HL-60/S4 treated with retinoic acid at 250 ng/mL for 4 days and 3 days (cell line): ENCODE data around the gene TNNT3.
"Not testable (repeated sequence)": the region's sequence is repeated elsewhere in the genome, so short reads cannot be mapped to it uniquely, and the experiment has no call there.

Experiments
- in situ Hi-C: fragments of 300-500 bp; cut with MboI; formaldehyde crosslinking; loops from 2 replicates; pipeline ENCODE4 v1.7.0; 2022; ENCODE audit warnings: low sequenced_read_pairs

The TNNT3 gene

DNA sequence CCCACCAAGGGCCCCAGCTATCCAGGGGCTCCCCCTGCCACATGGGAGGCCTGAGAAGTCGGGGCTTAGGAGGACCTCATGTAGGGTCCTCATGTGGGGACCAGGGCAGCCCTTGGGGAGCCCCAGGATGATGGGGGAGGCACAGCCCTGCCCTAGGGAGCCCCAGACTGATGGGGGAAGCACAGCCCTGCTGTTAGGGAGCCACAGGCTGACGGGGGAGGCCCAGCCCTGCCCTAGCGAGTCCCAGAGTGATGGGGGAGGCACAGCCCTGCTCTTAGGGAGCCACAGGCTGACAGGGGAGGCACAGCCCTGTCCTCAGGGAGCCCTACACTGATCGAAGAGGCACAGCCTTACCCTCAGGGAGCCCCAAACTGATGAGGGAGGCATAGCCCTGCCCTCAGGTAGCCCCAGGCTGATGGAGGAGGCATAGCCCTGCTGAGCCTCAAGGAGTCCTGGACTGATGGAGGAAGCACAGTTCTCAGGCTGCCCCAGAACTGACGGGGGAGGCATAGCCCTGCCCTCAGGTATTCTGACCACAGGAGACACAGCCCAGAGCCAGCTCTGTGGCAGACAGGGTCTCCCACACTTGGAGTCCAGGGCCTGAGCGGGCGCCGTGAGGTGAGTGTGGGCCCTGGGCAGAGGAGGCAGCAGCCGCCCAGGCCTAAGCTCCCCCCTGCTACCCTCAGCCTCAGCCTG, 38.6 kb upstream of the TNNT3 start:
- in situ Hi-C loops: no loop called here

DNA sequence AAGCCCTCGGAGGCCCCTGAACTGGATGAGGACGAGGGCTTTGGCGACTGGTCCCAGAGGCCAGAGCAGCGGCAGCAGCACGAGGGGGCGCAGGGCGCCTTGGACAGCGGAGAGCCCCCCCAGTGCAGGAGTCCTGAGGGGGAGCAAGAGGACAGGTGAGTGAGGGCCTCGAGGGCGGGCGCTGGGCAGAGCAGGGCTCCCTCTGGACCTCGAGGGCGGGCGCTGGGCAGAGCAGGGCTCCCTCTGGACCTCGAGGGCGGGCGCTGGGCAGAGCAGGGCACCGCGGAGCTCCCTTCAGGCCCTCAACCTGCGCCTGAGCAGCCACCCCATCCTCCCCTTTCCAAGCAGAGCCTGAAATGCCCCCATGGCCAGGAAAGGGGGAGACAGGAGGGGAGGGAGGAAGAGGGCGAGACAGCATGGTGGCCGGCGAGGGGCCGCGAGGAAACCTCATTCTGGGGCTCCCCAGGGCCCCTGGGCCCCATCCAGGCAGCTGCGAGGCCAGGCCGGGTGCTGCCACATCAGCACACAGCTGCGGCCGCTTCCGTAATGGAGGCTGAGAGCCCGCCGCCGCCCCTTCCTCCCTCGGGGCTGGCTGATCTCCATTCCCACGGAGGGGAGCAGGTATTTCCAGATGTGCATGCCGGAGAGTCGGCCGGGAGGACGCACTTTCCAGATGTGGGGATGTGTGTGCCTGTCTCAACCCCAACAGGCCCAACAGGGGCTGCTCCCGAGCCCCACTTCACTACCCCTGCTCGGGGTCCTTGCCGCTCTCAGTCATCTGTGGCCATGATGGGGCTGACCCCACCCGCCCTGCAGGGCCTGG, 37.9 kb upstream of the TNNT3 start:
- in situ Hi-C loops: no loop called here

DNA sequence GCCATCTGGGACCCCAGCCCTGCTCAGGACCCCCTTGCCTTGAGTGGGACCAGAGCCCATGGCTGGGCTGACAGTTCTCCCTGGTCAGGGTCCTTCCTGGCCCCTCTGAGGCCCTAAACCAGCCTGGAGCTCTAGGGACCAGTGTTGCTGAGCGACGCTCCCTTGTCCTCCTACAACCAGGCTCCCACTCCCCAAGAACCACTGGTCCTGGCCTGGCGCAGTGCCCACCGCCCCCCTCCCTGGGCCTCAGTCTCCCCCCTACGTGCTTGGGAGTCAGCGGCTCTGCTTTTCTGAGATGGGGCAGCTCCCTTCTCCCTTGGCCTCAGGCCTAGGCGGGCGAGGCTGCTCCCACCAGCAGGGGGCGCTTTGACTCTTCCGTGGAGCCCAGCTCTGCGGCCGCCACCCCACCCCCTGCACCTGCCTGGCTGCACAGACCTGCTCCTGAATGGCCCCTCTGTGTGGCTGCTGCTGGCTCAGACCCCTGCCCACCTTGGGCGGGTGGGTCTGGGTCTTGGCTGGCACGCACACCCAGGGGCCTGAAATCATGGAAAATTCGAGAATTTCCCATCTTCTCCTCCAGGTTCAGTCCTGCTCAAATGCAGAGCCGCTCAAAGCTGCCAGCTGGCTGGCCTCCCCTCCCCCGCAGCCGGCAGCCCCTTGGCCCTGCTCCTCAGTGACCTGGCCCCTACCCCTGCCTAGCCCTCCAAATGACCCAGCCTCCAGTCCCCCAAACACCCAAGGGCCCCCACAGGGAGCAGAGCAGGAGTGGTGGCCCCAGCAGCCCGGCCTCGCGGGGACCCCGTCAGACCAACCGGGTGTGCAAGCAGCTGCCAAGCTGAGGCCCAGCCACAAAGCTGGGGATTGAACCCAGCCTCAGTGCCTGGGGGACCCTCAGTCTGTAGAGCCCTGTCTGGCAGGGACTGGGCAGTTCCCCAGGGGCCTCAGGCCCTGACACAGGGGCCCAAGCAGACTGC, 37.0 kb upstream of the TNNT3 start:
- in situ Hi-C loops: no loop called here

DNA sequence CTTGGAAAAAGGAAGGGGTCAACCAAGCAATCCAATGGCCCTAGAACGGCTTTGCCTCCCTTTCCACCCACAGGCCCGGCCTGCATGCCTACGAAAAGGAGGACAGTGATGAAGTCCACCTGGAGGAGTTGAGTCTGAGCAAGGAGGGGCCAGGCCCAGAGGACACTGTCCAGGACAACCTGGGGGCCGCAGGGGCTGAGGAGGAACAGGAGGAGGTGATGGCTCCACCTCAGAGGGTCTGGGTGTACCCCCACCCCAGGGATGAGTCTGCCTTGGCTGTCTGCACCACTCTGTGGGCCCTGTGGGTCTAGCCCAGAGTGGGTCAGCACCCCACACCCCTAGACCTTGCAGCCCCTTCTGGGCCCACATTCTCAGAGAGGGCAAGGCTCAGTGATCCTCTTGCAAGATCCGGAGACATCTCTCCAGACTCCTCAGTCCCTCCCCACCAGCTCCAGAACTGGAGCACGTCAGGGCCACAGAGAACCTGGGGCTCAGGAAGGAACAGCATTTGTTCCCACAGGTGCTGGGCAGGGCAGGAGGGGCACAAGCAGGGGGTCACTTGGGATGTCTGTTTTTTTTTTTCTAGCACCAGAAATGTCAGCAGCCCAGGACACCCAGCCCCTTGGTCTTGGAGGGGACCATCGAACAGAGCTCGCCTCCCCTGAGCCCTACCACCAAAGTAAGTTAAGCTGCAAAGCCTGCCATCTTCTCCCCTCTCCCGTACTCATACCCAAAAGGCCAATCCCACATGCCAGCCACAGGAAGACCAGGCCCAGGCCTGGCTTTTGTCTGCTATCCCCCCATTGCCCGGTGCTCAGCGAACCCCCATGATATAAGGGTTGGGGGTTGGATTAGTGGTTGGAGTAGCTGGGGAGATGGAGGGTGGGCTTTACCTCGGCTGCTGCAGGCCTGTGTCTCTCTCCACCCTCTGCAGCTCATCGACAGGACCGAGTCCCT, 35.9 kb upstream of the TNNT3 start:
- in situ Hi-C loops: no loop called here

DNA sequence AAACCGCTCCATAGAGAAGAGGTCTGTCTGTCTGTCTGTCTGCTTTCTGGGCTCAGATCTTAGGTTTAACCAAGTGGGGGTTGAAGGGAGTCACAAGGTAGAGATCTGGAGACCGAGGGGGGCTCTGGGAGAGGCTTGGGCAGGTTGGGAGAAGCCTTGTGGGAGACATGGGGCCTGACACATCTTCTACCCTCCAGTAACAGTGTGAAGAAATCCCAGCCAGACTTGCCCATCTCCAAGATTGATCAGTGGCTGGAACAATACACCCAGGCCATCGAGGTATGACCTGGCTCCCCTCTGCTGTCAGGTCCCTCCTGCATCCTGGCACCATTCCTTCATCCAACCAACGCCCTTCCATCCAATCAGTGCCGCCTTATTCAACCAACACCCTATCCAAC, 35.2 kb upstream of the TNNT3 start:
- in situ Hi-C loops: no loop called here

DNA sequence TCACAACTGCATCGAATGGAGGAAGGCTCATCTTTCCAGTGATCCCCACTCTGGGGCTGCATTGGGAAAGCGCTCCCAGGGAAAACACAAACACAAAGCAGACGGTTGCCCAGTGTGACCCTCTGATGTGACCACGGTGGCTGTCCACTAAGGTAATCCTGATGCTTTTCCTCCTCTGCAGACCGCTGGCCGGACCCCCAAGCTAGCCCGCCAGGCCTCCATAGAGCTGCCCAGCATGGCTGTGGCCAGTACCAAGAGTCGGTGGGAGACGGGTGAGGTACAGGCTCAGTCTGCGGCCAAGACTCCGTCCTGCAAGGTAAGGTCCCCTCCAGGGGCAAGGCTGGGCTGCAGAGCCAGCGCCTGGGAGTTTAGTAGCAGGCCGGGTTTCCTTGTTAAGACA, 33.0 kb upstream of the TNNT3 start:
- in situ Hi-C loops: not testable (repeated sequence)

DNA sequence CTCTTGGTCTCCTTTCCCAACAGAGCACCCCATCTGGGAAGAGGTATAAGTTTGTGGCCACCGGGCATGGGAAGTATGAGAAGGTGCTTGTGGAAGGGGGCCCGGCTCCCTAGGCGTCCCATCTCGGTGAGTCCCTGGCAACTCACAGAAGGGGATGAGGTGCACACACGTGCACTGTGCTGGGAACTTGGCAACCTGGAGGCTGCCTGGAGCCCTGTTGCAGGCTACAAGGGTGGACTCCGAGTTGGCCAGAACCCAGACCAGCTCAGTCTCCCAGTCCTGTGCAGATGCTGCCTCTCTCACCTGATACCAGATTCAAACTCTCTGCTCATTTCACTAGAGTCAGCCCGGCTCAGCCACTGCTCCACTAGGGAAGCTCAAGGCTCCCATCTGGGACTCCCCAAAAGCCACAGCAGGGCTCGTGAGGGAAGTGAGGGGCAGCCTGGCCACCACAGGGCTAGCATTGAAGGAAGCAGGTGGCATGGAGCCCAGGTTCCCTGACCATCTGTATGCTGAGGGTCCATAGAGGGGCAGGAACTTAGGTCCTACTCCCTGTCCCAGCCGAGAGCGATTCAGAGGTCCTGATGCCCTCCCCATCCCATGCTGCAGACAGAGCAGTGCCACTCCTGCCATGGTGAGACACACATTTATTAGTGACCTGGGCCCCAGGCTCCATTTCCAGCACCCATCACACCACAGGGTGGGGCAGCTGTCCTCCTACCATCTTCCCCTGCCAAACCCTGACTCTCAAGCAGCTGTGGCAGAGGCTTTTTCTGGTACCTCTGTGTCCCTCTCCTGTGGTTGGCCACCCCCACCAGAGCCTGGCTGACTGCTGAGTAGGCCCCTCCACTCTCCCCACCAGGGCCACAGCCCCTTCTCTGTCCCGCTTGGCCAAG, 31.8 kb upstream of the TNNT3 start:
- in situ Hi-C loops: no loop called here

DNA sequence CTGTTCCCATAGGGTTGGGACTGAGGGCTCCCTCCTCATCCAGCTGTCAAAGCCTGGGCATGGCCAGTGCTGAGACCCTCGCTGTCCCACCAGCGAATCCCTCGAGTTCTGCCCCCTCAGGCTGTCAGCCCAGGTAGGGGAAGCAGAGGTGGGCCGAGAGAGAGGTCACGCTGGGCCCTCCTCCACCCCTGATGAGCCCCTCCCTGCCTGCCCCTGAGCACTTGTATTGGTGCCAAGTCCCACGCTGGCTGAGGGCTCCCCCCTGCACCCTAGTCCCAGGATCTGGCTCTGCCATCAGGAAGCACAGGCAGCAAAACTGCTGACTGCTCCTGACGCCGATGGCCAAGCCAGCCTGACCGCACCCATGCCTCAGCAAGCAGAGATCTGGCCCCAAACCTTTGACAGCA, 31.2 kb upstream of the TNNT3 start:
- in situ Hi-C loops: no loop called here

DNA sequence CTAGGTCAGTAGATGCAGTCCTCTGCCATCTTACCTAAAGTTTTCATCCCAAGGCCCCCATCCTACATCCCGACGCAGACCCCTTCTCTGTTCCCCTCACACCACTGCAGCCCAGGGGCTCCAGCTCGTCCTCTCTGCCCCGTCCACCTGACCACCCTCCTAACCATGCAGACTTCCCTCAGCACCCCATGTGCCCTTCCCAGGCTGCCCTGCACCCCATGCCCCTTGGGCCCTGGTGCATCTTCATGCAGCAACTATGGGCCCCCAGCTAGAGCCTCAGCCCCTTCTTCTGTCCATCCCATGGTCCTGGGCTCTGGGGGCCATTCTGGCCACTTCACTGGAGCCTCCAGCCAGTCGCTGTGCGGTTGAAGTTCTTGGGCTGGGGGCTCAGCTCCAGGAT, 30.7 kb upstream of the TNNT3 start:
- in situ Hi-C loops: no loop called here

DNA sequence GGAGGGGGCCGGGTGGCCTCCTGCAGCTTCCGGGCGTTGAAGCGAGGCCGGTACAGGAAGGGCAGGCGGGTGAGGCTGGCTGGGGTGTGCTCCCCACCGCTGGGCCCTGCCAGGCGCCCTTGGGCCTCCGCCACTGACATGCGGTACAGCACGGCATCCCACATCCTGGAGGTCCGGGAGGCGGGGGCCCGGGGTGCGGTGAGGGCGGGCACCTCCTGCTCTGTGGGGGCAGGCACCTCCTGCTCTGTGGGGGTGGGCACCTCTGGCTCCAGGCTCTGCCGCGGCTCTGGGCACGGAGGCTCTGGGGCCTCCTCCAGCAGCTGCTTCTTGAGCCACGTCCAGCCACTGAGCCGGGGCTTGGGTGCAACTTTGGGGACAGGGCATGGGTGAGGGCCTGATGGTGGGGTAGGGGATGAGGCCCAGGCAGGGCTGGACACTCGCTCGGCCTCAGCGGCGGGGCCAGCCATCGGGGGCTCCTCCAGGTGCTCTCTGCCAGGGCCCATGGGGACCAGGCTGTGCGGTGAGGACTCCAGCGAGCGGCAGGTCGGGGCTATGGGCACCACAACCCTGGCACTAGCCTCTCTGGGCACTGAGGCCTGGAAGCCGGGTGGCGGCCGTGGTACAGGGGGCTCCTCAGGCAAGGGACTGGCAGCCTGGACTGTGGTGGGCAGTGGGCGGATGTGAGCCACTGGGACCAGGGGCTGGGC, 30.1 kb upstream of the TNNT3 start:
- in situ Hi-C loops: no loop called here

DNA sequence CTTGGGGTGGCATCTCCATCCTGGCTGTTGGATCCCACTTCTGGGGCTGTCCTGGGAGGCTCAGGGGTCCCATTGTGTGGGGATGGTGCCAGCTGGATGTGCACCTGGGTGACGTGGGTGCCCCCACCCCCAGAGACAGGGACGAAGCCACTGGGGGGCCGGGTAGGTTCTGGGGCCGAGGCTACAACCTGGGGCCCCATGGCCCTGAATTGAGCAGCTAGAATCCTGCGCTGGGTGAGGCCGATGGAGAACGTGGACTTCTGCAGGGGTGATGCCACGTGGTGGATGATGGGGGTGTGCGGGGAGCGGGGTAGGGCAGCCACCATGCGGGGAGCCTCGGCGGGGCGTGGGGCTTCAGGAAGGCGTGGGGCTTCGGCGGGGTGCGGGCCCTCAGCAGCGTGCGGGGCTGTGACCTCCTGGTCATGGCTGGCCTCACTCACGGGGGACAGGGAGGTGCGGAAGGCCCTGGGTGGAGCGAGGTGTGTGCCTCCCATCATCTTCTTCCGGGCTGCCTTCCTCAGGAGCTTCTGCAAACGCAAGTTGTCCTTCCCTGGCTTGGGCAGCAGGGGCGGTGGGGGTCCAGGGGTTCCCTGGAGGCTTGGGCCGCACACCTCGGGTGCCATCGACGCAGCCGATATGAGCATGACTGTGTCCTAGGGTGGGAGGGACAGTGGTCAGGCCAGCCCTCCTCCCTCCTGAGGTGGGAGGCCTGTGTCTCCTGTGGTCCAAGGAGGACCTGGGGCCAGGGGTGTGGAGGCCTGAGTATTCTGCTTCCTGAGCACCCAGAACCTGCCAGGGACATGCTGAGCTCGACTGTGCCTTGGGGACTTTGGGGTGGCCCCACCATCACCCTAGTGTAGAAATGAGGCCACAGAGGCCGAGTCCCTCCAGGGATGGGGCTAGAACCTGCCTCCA, 29.3 kb upstream of the TNNT3 start:
- in situ Hi-C loops: no loop called here

DNA sequence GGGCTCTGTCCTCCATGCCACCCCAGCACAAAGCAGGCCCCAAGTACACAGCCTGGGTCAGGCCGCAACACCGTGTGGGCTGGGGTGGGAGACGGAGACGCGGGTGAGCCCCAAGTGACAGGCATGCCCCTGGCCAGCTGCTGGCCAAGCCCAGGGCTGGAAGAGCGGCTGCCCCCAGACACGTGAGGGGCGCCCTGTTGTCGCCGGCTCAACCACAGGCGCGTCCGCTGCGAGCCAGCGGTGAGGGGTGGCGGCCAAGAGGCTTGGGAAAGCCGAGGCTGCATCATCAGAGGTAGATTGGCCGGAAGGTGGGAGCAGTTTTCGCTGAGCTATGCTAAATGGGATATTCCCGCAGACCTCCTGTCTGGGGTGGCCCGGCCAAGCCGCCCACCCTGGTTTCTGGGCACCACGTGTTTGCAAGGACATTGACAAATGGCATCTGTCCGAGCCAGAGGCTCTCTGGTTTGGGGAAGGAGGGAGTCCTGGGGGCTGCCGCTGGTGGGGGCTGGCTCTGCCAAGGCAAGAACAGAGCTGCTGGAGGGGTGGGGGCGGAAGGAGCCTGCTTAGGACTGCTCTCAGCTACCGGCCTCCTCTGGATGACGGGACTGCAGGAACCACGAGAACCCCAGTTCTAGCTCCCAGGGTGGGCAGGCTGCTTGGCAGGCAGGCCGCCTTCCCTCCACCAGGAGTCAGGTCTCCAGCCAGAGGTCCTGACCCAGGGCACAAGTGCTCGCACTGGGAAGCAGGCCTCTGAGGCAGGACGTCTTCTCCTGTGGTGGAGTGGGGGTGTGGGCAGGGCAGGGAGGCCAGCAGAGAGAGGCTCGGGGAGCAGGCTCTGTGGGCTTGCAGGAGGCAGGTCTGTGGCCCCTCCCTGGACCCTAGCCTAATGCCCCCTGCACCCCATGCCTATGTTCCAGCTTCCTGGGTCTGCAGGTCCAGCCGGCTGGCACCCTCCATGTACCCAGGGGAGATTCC, 28.4 kb upstream of the TNNT3 start:
- in situ Hi-C loops: no loop called here

DNA sequence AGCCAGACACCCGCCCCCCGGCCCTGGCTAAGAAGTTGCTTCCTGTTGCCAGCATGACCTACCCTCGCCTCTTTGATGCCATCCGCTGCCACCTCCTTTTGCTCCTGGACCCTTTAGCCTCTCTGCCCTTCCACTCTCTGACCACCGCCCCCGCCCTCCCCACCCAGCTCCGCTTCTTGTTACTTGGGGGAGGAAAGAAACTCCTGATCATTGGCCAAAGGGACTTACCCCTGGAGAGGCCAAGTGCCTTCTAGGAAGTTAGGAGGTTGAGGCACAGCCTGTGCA, 27.7 kb upstream of the TNNT3 start, which contains the start of gene PRR33:
PRR33 (minus strand) TSS at position 65 of the 285 bp plus-strand sequence. CDS start 1,311 bp downstream, outside the sequence.
- in situ Hi-C loops: no loop called here

DNA sequence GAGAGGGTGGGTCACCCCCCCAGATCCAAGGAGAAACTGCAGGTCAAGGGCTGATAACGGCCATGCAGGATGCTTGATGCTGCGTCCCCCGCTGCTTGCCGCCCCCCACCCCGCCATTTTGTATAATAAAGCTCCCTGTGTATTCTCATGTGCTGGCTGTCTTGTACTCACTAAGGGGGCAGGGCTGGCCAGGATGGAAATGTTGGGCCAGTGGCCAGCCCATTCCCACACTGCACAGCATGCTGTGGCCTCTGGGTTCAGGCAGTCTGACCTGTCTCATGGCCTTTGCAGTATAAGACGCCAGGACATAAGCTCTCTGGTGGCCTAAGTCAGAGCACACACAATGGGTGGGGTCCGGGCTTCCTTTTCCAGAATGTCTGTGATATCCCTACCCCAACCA, 27.4 kb upstream of the TNNT3 start:
- in situ Hi-C loops: no loop called here

DNA sequence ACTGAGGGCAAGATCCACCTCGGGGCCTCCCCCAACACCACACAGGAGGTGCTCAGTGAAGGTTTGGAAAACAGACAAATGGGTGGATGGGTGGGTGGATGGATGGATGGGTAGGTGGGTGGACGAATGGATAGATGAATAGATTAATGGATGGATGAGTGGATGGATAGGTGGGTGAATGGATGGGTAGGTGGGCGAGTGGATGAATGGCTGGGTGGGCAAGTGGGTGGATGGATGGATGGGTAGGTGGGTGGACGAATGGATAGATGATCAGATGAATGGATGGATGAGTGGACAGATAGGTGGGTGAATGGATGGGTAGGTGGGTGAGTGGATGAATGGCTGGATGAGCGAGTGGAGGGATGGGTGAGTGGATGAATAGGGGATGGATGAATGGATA, 26.9 kb upstream of the TNNT3 start:
- in situ Hi-C loops: no loop called here

DNA sequence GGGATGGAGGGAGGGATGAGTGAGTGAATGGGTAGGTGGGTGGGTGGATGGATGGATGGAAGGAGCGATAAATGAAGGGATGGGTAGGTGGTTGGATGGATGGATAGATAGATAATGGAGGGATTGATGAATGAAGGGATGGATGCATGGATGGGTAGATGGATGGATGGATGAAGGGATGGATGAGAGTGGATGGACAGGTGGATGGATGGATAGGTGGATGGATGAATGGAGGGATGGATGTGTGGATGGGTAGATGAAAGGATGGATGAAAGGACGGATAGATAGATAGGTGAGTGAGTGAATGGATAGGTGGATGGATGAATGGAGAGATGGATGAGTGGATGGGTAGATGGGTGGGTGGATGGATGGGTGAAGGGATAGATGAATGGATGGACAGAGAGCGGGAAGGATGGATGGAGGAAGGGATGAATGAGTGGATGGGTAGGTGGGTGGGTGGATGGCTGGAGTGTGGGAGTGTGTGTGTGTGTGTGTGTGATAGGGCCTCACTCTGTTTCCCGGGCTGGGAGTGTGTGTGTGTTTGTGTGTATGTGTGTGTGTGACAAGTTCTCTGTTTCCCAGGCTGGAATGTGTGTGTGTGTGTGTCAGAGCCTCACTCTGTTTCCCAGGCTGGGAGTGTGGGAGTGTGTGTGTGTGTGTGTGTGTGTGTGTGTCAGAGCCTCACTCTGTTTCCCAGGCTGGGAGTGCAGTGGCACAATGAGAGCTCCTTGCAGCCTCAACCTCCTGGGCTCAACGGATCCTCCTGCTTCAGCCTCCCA, 25.7 kb upstream of the TNNT3 start:
- in situ Hi-C loops: no loop called here
